ENCODE results near the gene DUSP16.

Gene DUSP16

DNA sequence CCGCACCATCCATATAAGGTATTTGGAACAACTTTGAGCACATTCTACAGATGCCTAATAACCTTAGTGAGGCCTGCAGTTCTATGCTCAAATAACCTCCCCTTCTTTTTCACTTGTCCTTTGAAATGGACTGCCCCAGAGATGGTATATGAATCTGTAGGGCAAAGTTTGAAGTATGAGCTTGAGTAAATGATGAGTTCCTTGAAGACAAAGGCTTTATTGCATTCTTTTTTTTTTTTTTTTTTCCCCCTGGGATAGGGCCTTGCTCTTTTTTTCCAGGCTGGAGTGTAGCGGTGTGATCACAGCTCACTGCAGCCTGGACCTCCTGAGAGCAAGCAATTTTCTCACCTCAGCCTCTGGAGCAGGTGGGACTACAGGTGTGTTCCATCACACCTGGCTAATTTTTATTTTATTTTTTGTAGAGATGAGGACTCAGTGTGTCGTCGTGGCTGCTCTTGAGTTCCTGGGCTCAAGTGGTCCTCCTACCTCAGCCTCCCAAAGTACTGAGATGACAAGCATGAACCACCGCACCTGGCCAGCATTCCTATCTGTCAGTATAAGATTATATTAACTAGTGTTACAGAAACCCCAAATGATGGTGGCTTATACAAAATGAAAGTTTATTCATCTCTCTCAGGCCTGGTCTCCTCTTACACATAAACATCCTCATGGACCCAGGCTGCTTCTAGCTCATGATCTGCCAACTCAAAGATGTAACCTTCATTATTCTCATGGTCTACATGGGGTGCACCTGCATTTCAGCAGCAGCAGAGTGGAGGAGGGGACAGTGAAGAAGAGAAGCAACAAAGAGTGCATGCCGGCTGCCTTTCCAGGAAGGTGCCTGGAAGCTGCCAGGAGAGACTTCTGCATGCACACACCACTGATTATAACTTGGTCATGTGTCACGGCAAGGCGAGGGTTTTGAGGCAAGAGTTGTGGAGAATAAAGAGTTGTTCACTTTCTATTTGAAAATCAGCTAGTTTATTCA lies 101.4 kb downstream of the DUSP16 start:
- Histone ChIP-seq H3K9me3 (ENCODE audit: control insufficient read depth, low read length) (no peaks in the 10 kb centered on the region), H3K27me3 (ENCODE audit: control insufficient read depth, insufficient read depth, low read length, poor library complexity, severe bottlenecking) (no peaks in the 10 kb centered on the region), H3K4me3 (ENCODE audit: insufficient read depth, low read depth, low read length) (no peak overlapping the region), H3K27ac (ENCODE audit: insufficient read depth, low read depth, low read length, poor library complexity, severe bottlenecking) (no peak overlapping the region), H3K4me1 (ENCODE audit: control insufficient read depth, insufficient read depth, low read length) (no peaks in the 10 kb centered on the region), H3K36me3 (ENCODE audit: control insufficient read depth, insufficient read depth, low read length) (no peaks in the 10 kb centered on the region)
- 91 to 98% methylated on average over 8 of the region's 8 CpGs for WGBS, 2 experiments

DNA sequence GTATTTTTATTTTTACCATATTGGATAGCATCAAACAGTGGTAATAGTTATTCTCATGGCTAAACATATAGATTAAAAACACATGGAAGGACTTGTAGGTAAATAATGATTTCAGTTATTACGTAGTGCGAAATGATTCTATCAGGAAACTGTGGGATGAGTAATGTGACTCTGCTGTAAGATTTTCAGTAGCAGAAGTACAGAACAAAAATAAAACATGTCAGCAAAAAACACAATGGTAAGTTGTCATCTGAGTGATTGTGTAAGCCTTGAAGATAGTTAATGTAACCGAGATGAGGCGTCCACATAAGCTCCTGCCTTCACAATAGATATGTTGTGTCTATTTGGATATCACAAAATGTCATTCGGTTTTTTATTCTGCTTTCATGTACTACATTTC lies 106.0 kb downstream of the DUSP16 start:
- WGBS, 2 experiments = 92 to 93% methylated on average over 3 to 5 of the region's 5 CpGs

DNA sequence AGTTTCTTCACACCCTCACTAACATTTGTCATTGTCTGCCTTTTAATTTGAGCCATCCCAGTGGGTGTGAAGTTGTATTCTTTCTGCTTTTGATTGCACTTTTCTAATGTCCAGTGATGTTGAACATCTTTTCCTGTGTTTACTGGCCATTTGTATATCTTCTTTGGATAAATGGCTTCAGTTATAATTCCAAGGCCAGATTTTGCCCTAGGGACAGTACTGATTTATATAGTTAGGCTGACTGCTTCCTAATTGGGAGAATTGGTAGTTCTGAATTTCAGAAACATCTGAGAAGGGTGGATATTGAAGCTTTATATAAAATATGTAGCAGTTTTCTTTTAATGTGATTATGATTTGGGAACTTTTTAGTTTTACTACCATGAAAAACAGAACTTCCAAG lies 108.3 kb downstream of the DUSP16 start:
- no peaks in the 10 kb centered on the region for H3K36me3 ChIP-seq (ENCODE audit: control insufficient read depth, insufficient read depth, low read length)
- H3K9me3 ChIP-seq (ENCODE audit: control insufficient read depth, low read length) = no peaks in the 10 kb centered on the region
- H3K27ac ChIP-seq (ENCODE audit: insufficient read depth, low read depth, low read length, poor library complexity, severe bottlenecking) = no peak overlapping the region
- H3K4me1 ChIP-seq (ENCODE audit: control insufficient read depth, insufficient read depth, low read length) = no peaks in the 10 kb centered on the region
- H3K27me3 ChIP-seq (ENCODE audit: control insufficient read depth, insufficient read depth, low read length, poor library complexity, severe bottlenecking) = no peaks in the 10 kb centered on the region
- no peak overlapping the region for H3K4me3 ChIP-seq (ENCODE audit: insufficient read depth, low read depth, low read length)

More for the DNA sequence above, 106.0 kb downstream of the DUSP16 start:
- no peaks in the 10 kb centered on the region for H3K9me3 ChIP-seq (ENCODE audit: control insufficient read depth, low read length)
- no peaks in the 10 kb centered on the region for H3K36me3 ChIP-seq (ENCODE audit: control insufficient read depth, insufficient read depth, low read length)
- no peak overlapping the region for H3K27ac ChIP-seq (ENCODE audit: insufficient read depth, low read depth, low read length, poor library complexity, severe bottlenecking)
- H3K4me1 ChIP-seq (ENCODE audit: control insufficient read depth, insufficient read depth, low read length) = no peaks in the 10 kb centered on the region
- H3K4me3 ChIP-seq (ENCODE audit: insufficient read depth, low read depth, low read length) = no peak overlapping the region
- no peaks in the 10 kb centered on the region for H3K27me3 ChIP-seq (ENCODE audit: control insufficient read depth, insufficient read depth, low read length, poor library complexity, severe bottlenecking)

DNA sequence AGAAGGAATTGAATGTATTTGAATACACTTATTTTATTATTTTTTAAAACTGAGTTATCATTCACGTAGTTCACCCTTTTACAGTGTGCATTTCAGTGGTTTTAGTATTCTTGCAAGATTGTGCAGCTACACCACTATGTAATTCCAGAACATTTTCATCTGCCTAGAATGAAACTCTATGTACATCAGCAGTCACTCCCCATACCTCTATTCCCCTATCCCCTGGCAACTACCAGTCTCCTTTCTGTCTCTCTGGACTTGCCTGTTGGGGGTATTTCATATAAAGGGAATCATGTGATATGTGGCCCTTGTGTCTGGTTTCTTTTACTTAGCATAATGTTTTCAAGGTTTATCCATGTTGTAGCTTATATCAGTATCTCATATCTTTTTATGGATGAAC lies 109.0 kb downstream of the DUSP16 start:
- Histone ChIP-seq H3K27ac (ENCODE audit: insufficient read depth, low read depth, low read length, poor library complexity, severe bottlenecking) (no peak overlapping the region), H3K4me1 (ENCODE audit: control insufficient read depth, insufficient read depth, low read length) (no peaks in the 10 kb centered on the region), H3K36me3 (ENCODE audit: control insufficient read depth, insufficient read depth, low read length) (no peaks in the 10 kb centered on the region), H3K27me3 (ENCODE audit: control insufficient read depth, insufficient read depth, low read length, poor library complexity, severe bottlenecking) (no peaks in the 10 kb centered on the region), H3K4me3 (ENCODE audit: insufficient read depth, low read depth, low read length) (no peak overlapping the region), H3K9me3 (ENCODE audit: control insufficient read depth, low read length) (no peaks in the 10 kb centered on the region)
- WGBS, 2 experiments = 86 to 95% methylated on average over 1 of the region's 1 CpG

DNA sequence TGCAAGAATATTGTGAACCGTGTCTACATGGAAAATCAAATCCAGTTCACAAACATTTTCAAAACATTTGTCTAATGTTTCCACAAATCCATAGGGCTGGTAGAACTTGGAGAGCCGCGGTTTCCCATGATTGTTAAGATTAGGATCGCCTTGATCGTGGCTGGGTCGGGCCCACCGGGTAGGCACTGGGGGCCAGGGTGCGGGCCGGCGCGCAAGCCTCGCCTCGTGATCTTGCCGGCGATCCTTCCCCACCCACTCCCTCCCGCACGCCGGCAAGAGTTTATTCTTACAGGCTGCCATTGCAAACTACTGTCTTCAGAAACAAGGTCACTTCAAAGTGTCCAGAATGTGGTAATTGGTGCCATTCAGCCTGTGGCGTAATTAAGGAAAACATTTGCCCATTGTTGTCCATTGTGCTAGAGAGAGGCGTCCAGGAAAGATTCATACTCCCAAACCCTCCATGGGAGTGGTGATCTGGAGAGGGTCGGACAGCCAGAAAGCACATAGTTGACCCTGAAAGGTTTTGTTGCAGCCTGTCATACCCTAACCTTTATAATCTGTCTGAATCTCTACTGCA lies 110.2 kb downstream of the DUSP16 start:
- Histone ChIP-seq H3K4me3 (ENCODE audit: insufficient read depth, low read depth, low read length) (no peak overlapping the region), H3K4me1 (ENCODE audit: control insufficient read depth, insufficient read depth, low read length) (no peaks in the 10 kb centered on the region), H3K36me3 (ENCODE audit: control insufficient read depth, insufficient read depth, low read length) (no peaks in the 10 kb centered on the region), H3K27me3 (ENCODE audit: control insufficient read depth, insufficient read depth, low read length, poor library complexity, severe bottlenecking) (no peaks in the 10 kb centered on the region), H3K9me3 (ENCODE audit: control insufficient read depth, low read length) (no peaks in the 10 kb centered on the region), H3K27ac (ENCODE audit: insufficient read depth, low read depth, low read length, poor library complexity, severe bottlenecking) (no peak overlapping the region)
- 91 to 93% methylated on average over 21 of the region's 21 CpGs for WGBS, 2 experiments

DNA sequence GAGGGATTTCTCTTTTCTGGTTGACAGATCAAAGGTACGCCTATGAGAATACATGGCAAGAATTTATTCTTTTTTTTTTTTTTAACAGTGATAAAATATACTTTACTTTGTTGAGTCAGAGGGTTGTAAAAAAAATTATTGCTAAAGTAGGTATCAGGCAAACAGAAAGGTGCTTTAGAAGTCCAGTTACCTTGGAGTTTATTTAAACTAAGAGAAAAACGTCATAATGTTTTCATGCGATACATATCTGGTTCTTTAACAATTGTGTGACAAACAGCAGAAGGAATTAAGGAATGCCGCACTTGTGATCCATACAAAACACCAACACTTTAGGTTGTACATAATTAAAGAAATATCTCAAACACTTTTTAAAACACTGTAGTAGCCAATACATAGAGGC lies 111.6 kb downstream of the DUSP16 start:
- H3K27ac ChIP-seq (ENCODE audit: insufficient read depth, low read depth, low read length, poor library complexity, severe bottlenecking) = no peak overlapping the region
- no peaks in the 10 kb centered on the region for H3K36me3 ChIP-seq (ENCODE audit: control insufficient read depth, insufficient read depth, low read length)
- 92 to 100% methylated on average over 3 of the region's 4 CpGs for WGBS, 2 experiments
- no peaks in the 10 kb centered on the region for H3K9me3 ChIP-seq (ENCODE audit: control insufficient read depth, low read length)
- H3K4me3 ChIP-seq (ENCODE audit: insufficient read depth, low read depth, low read length) = no peak overlapping the region
- H3K27me3 ChIP-seq (ENCODE audit: control insufficient read depth, insufficient read depth, low read length, poor library complexity, severe bottlenecking) = no peaks in the 10 kb centered on the region
- H3K4me1 ChIP-seq (ENCODE audit: control insufficient read depth, insufficient read depth, low read length) = no peaks in the 10 kb centered on the region

DNA sequence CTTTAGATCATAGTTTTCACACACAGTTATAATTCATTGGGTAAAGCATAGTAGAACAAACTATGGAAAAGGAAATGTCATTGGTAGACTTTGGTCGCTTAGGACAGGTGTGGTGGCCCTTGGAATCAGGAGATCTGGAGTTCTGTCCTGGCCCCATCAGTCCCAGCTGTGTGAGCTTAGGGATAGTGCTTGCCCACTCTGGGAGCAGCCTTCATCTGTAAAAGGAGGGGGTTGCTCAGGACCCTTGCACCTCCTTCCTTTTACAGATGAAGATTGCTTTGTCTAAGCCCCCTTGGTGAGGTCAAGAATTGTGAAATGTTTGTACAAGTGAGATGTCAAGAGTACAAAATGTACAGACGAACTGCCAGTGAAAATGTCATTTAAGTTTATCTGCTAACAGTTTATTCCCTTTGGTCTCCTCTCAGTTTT lies 112.6 kb downstream of the DUSP16 start:
- H3K27ac ChIP-seq (ENCODE audit: insufficient read depth, low read depth, low read length, poor library complexity, severe bottlenecking) = no peak overlapping the region
- H3K4me3 ChIP-seq (ENCODE audit: insufficient read depth, low read depth, low read length) = no peak overlapping the region
- 96 to 98% methylated on average over 2 of the region's 2 CpGs for WGBS, 2 experiments
- no peaks in the 10 kb centered on the region for H3K9me3 ChIP-seq (ENCODE audit: control insufficient read depth, low read length)
- no peaks in the 10 kb centered on the region for H3K36me3 ChIP-seq (ENCODE audit: control insufficient read depth, insufficient read depth, low read length)
- no peaks in the 10 kb centered on the region for H3K27me3 ChIP-seq (ENCODE audit: control insufficient read depth, insufficient read depth, low read length, poor library complexity, severe bottlenecking)
- H3K4me1 ChIP-seq (ENCODE audit: control insufficient read depth, insufficient read depth, low read length) = no peaks in the 10 kb centered on the region

DNA sequence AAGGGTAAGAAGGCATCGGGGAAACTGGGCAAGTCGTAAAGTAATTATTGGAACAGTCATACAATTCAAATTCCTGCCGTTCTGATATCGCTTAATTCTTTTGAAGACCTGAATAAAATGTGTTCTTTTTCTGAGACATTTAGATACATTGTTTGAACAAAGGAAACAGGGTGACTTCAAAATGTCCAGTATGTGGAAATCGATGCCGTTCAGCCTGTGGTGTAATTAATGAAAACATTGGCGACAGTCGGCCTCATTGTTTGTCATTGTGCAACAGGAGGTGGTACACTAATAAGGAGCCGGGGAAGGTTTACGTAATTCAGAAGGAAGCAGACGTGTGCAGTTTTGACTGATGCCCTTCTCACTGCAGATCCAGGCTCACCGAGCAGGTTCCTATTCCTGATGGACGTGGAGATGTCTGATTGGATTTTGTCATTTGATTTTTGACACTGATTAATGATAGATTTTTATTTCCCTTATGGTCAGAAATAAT lies 113.1 kb downstream of the DUSP16 start:
- Histone ChIP-seq H3K36me3 (ENCODE audit: control insufficient read depth, insufficient read depth, low read length) (no peaks in the 10 kb centered on the region), H3K4me1 (ENCODE audit: control insufficient read depth, insufficient read depth, low read length) (no peaks in the 10 kb centered on the region), H3K9me3 (ENCODE audit: control insufficient read depth, low read length) (no peaks in the 10 kb centered on the region), H3K27ac (ENCODE audit: insufficient read depth, low read depth, low read length, poor library complexity, severe bottlenecking) (no peak overlapping the region), H3K27me3 (ENCODE audit: control insufficient read depth, insufficient read depth, low read length, poor library complexity, severe bottlenecking) (no peaks in the 10 kb centered on the region), H3K4me3 (ENCODE audit: insufficient read depth, low read depth, low read length) (no peak overlapping the region)
- 95 to 97% methylated on average over 13 of the region's 13 CpGs for WGBS, 2 experiments

DNA sequence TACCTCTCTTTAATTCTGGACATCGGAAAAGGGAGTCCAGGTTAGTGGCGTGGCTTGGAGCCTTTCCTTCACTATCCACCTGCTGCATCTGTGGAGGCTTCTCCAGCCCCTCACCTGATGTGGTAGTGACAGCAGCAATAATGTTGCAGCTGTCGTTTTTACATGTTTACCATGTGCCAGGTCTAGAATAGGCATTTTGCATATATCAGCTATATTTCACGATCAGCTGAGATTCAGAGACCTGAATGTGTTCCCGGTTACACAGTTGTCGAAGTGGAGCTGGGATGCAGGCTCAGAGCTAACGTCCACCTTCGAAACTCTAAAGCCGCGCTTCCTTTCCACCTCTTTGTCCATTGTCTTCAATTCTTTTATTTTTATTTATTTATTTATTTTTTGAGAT lies 114.8 kb downstream of the DUSP16 start:
- 90 to 93% methylated on average over 8 to 10 of the region's 10 CpGs for WGBS, 2 experiments
- Histone ChIP-seq H3K4me1 (ENCODE audit: control insufficient read depth, insufficient read depth, low read length) (no peaks in the 10 kb centered on the region), H3K4me3 (ENCODE audit: insufficient read depth, low read depth, low read length) (no peak overlapping the region), H3K27ac (ENCODE audit: insufficient read depth, low read depth, low read length, poor library complexity, severe bottlenecking) (no peak overlapping the region), H3K9me3 (ENCODE audit: control insufficient read depth, low read length) (no peaks in the 10 kb centered on the region), H3K27me3 (ENCODE audit: control insufficient read depth, insufficient read depth, low read length, poor library complexity, severe bottlenecking) (no peaks in the 10 kb centered on the region), H3K36me3 (ENCODE audit: control insufficient read depth, insufficient read depth, low read length) (no peaks in the 10 kb centered on the region)

DNA sequence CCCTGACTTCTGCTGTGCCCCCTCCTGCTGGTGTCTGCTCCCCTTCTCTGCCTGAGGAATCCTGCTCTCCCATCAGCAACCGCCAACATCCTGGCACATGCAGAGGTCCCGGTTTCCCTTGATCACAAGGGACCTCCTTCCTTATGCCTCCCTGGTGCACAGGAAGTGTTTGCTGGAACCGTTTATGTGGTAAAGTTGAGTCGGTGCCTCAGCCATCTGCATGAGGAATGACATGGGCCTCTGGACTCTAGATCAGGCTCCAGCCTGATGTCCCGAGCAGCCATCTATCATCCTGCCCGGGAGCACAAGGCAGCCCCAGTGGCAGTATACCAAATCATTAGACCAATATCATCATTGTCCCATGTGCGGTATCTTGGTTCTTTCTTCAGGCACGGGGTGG lies 115.4 kb downstream of the DUSP16 start:
- Histone ChIP-seq H3K4me3 (ENCODE audit: insufficient read depth, low read depth, low read length) (no peak overlapping the region), H3K36me3 (ENCODE audit: control insufficient read depth, insufficient read depth, low read length) (no peaks in the 10 kb centered on the region), H3K4me1 (ENCODE audit: control insufficient read depth, insufficient read depth, low read length) (no peaks in the 10 kb centered on the region), H3K9me3 (ENCODE audit: control insufficient read depth, low read length) (no peaks in the 10 kb centered on the region), H3K27ac (ENCODE audit: insufficient read depth, low read depth, low read length, poor library complexity, severe bottlenecking) (no peak overlapping the region), H3K27me3 (ENCODE audit: control insufficient read depth, insufficient read depth, low read length, poor library complexity, severe bottlenecking) (no peaks in the 10 kb centered on the region)
- WGBS, 2 experiments = 92 to 95% methylated on average over 8 of the region's 8 CpGs
